A549 (cell line): Measurements from ENCODE around the gene SMOC1. TPM values are rescaled to one million over a fixed set of nuclear protein-coding genes. Genes with fewer than 3 reads are reported as not detected.

Source experiments
- ATAC-seq, 2 experiments: fragments of 200-7000 bp in 1 of 2; fragments of >200 bp in 1 of 2; cut with Nextera tagmentation in 1 of 2; cut with Tn5 transposase in 1 of 2; 3 replicates each; pipeline versions ENCODE4 v1.8.0 to v1.9.1; 2018 to 2020; ENCODE audit warnings: mild to moderate bottlenecking in 1 of 2, moderate library complexity in 1 of 2
- CTCF ChIA-PET: fragments of 300-600 bp; sonication (Branson Sonifier 250); formaldehyde crosslinking; extraction: SDS; loops from one replicate; lab custom pipeline; 2021; ENCODE audit warnings: antibody characterized with exemption, inconsistent platforms; lab: Yijun Ruan, JAX
- POLR2A ChIA-PET: fragments of 350-600 bp; formaldehyde crosslinking; extraction: SDS; loops from one replicate; lab custom pipeline; 2021; ENCODE audit warnings: antibody characterized with exemption, inconsistent platforms; lab: Yijun Ruan, JAX
- DNase-seq, 2 experiments: peaks; one replicate each; pipeline versions ENCODE4 v3.0.0 to v3.0.0-alpha.2; 2011 to 2016; ENCODE audit warnings: low read depth in 1 of 2, low spot score in 1 of 2
- FAIRE-seq: peaks from 2 replicates; lab custom pipeline; 2011; peaks lifted over from hg19 to GRCh38; lab: Jason Lieb, UNC
- H3K27ac ChIP-seq, 2 experiments: fragments of >200 bp; sonication (Bioruptor Twin); formaldehyde crosslinking; 3 replicates each; pipeline ENCODE4 v1.5.1; 2016 to 2017
- H3K4me1 ChIP-seq: fragments of >200 bp; sonication (Bioruptor Twin); formaldehyde crosslinking; 3 replicates; pipeline ENCODE4 v1.6.1; 2016
- H3K4me2 ChIP-seq: fragments of >200 bp; sonication (Bioruptor Twin); formaldehyde crosslinking; 3 replicates; pipeline ENCODE4 v1.6.1; 2016
- H3K4me3 ChIP-seq: fragments of >200 bp; sonication (Bioruptor Twin); formaldehyde crosslinking; 3 replicates; pipeline ENCODE4 v1.5.1; 2016
- H3K9me3 ChIP-seq: fragments of >200 bp; sonication (Bioruptor Twin); formaldehyde crosslinking; 3 replicates; pipeline ENCODE4 v1.6.1; 2016
- CBX2 ChIP-seq: fragments of 200-600 bp; sonication (generic); IDR thresholded peaks from 2 replicates; pipeline ENCODE4 v1.6.1; 2016; ENCODE audit warnings: low read depth, mild to moderate bottlenecking, borderline replicate concordance
- CBX8 ChIP-seq: fragments of 200-600 bp; sonication (generic); IDR thresholded peaks from 2 replicates; pipeline ENCODE4 v1.6.1; 2016
- CEBPB ChIP-seq, 2 experiments: fragments of >200 bp in 1 of 2; sonication (Bioruptor Twin) in 1 of 2; formaldehyde crosslinking in 1 of 2; IDR thresholded peaks; 2 replicates each; pipeline ENCODE4 v1.6.1; 2012 to 2016
- CHD2 ChIP-seq: fragments of 150-350 bp; IDR thresholded peaks from 2 replicates; pipeline ENCODE4 v1.6.1; 2014; ENCODE audit warnings: low read length; ENCODE audit not compliant: partially characterized antibody
- EHF ChIP-seq: fragments of 250-450 bp; sonication (Bioruptor Pico); IDR thresholded peaks from 2 replicates; pipeline ENCODE4 v1.5.0; 2020; ENCODE audit warnings: mild to moderate bottlenecking
- FOXS1 ChIP-seq: fragments of 250-450 bp; sonication (Bioruptor Pico); IDR thresholded peaks from 2 replicates; pipeline ENCODE4 v1.5.0; 2020; ENCODE audit warnings: mild to moderate bottlenecking, moderate library complexity
- GATA3 ChIP-seq: IDR thresholded peaks from 2 replicates; pipeline ENCODE4 v1.6.1; 2012; ENCODE audit warnings: borderline replicate concordance
- HEYL ChIP-seq: fragments of 250-450 bp; sonication (Bioruptor Pico); IDR thresholded peaks from 2 replicates; pipeline ENCODE4 v1.8.0; 2021; ENCODE audit warnings: mild to moderate bottlenecking, moderate library complexity
- HOXA7 ChIP-seq: fragments of 250-450 bp; sonication (Bioruptor Pico); IDR thresholded peaks from 2 replicates; pipeline ENCODE4 v1.5.0; 2020; ENCODE audit warnings: mild to moderate bottlenecking, moderate library complexity
- HOXB13 ChIP-seq: fragments of 250-450 bp; sonication (Bioruptor Pico); IDR thresholded peaks from 2 replicates; pipeline ENCODE4 v1.5.0; 2020; ENCODE audit warnings: low read depth, mild to moderate bottlenecking, moderate library complexity
- JUN ChIP-seq, 2 experiments: fragments of >200 bp; sonication (Bioruptor Twin); formaldehyde crosslinking; IDR thresholded peaks; 2 replicates in 1 of 2; 3 replicates in 1 of 2; pipeline ENCODE4 v1.6.1; 2016 to 2017
- JUNB ChIP-seq: fragments of >200 bp; sonication (Bioruptor Twin); formaldehyde crosslinking; IDR thresholded peaks from 2 replicates; pipeline ENCODE4 v1.6.1; 2016
- KDM1A ChIP-seq: fragments of 200-600 bp; sonication (generic); IDR thresholded peaks from 2 replicates; pipeline ENCODE4 v1.6.1; 2016; ENCODE audit warnings: low read depth, mild to moderate bottlenecking
- KDM5A ChIP-seq: fragments of 200-600 bp; sonication (generic); IDR thresholded peaks from 2 replicates; pipeline ENCODE4 v1.6.1; 2016; ENCODE audit warnings: antibody characterized with exemption, mild to moderate bottlenecking
- MAFK ChIP-seq: fragments of 450-650 bp; IDR thresholded peaks from 2 replicates; pipeline ENCODE4 v1.6.1; 2014; ENCODE audit not compliant: partially characterized antibody
- NPAS2 ChIP-seq: fragments of 250-450 bp; sonication (Bioruptor Pico); IDR thresholded peaks from 2 replicates; pipeline ENCODE4 v1.8.0; 2022; ENCODE audit warnings: mild to moderate bottlenecking, moderate library complexity, borderline replicate concordance
- RAD21 ChIP-seq, 2 experiments: fragments of >200 bp in 1 of 2; sonication (Bioruptor Twin) in 1 of 2; formaldehyde crosslinking in 1 of 2; IDR thresholded peaks in 1 of 2; conservative IDR thresholded peaks in 1 of 2; 2 replicates in 1 of 2; 3 replicates in 1 of 2; pipeline ENCODE4 v1.6.1; 2012 to 2018; ENCODE audit warnings: inconsistent platforms in 1 of 2
- RARB ChIP-seq: fragments of 250-450 bp; sonication (Bioruptor Pico); IDR thresholded peaks from 2 replicates; pipeline ENCODE4 v1.8.0; 2021; ENCODE audit warnings: mild to moderate bottlenecking, moderate library complexity
- RNF2 ChIP-seq: fragments of 200-600 bp; sonication (generic); IDR thresholded peaks from 2 replicates; pipeline ENCODE4 v1.6.1; 2016; ENCODE audit warnings: low read depth, mild to moderate bottlenecking, antibody characterized with exemption, moderate library complexity, borderline replicate concordance
- SMC3 ChIP-seq: fragments of >200 bp; sonication (Bioruptor Twin); formaldehyde crosslinking; IDR thresholded peaks from 3 replicates; pipeline ENCODE4 v1.6.1; 2018; ENCODE audit warnings: inconsistent platforms
- SREBF2 ChIP-seq: fragments of 450-650 bp; IDR thresholded peaks from 2 replicates; pipeline ENCODE4 v1.6.1; 2014; ENCODE audit warnings: mild to moderate bottlenecking, moderate library complexity
- TFCP2L1 ChIP-seq: fragments of 250-450 bp; sonication (Bioruptor Pico); IDR thresholded peaks from 2 replicates; pipeline ENCODE4 v1.5.0; 2021; ENCODE audit warnings: mild to moderate bottlenecking
- ZC3H11A ChIP-seq: fragments of 450-650 bp; IDR thresholded peaks from 2 replicates; pipeline ENCODE4 v1.6.1; 2014; ENCODE audit warnings: antibody characterized with exemption, mild to moderate bottlenecking
- ZSCAN20 ChIP-seq: fragments of 250-450 bp; sonication (Bioruptor Pico); IDR thresholded peaks from 2 replicates; pipeline ENCODE4 v1.8.0; 2022; ENCODE audit warnings: mild to moderate bottlenecking, moderate library complexity
- WGBS: methylation state at CpG from one replicate; pipeline ENCODE4 v1.1.6; 2017; ENCODE audit errors: missing lambda C conversion rate; 5-methylcytosine and 5-hydroxymethylcytosine counted together
- polyA plus RNA-seq, 4 experiments: library from polyadenylated mRNA; depleted of rRNA in 3 of 4; stranded (reverse); fragments of >200 nt; fragmentation: RNase III in 1 of 4; extraction: RNeasy Plus Mini Kit Qiagen cat#74134 plus additional on column Dnase treatment in 1 of 4; gene quantifications; 2 replicates in 3 of 4; 3 replicates in 1 of 4; pipeline ENCODE4 v1.2.3, GENCODE V29; 2011 to 2017
- TF ChIP-seq, protein P1 (sequence below): fragments of >200 bp; sonication (Bioruptor Twin); formaldehyde crosslinking; IDR thresholded peaks from 3 replicates; pipeline ENCODE4 v1.6.1; 2016
- TF ChIP-seq, protein P2 (sequence below): IDR thresholded peaks from 2 replicates; pipeline ENCODE4 v1.6.1; 2012
- TF ChIP-seq, protein P3 (sequence below): fragments of 450-650 bp; IDR thresholded peaks from 2 replicates; pipeline ENCODE4 v1.6.1; 2014; ENCODE audit warnings: antibody characterized with exemption
- TF ChIP-seq, protein P4 (sequence below): IDR thresholded peaks from 2 replicates; pipeline ENCODE4 v1.6.1; 2012
- TF ChIP-seq, protein P5 (sequence below): fragments of >200 bp; sonication (Bioruptor Twin); formaldehyde crosslinking; IDR thresholded peaks from 3 replicates; pipeline ENCODE4 v1.5.1; 2016
- TF ChIP-seq, protein P6 (sequence below): fragments of 200-600 bp; sonication (generic); IDR thresholded peaks from 2 replicates; pipeline ENCODE4 v1.6.1; 2016; ENCODE audit warnings: antibody characterized with exemption, mild to moderate bottlenecking, moderate library complexity

Gene SMOC1
- polyA plus RNA-seq, 2 of the 4 experiments (the other 2 are of a cell fraction): 12.2 to 18.4 TPM

DNA sequence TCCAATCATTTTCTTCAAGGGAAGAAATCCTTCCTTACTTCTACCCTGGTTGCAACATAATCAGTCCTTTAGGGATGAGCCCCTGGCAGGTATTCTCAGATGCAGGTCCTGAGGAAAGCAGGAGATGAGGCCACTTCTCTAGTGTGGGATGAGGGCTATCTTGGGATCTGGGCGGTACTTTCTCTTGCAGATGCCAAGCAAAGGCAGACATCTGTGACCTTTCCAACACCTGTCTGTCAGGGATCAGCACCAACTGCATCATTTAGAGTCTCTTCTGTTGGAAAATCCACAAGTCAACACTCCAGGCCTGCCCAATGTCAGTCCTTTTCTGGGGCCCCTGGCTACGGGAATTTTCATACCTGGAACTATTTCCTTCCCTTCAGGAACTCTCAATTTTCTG lies 180.3 kb downstream of the SMOC1 start:
- 45% methylated on average over 2 of the region's 2 CpGs for WGBS
- Histone ChIP-seq H3K4me1 (peaks cover 15% of the 10 kb centered on the region), H3K4me3 (no peak overlapping the region), H3K27ac (no peak overlapping the region), H3K4me2 (no peak overlapping the region), H3K9me3 (no peaks in the 10 kb centered on the region)
- TF ChIP-seq RARB (CRISPR knock-in tag) (no peak), KDM5A (no peak), JUN (IDR thresholded peaks at IDR 0.05) (no peak), SMC3 (no peak), RNF2 (no peak), JUNB (no peak), CEBPB (IDR thresholded peaks at IDR 0.05) (no peak), HOXB13 (CRISPR knock-in tag) (no peak), CHD2 (no peak), HEYL (CRISPR knock-in tag) (no peak), ZC3H11A (no peak), SREBF2 (no peak), CBX2 (no peak), FOXS1 (CRISPR knock-in tag) (no peak)
- TF ChIP-seq, protein P1, sequence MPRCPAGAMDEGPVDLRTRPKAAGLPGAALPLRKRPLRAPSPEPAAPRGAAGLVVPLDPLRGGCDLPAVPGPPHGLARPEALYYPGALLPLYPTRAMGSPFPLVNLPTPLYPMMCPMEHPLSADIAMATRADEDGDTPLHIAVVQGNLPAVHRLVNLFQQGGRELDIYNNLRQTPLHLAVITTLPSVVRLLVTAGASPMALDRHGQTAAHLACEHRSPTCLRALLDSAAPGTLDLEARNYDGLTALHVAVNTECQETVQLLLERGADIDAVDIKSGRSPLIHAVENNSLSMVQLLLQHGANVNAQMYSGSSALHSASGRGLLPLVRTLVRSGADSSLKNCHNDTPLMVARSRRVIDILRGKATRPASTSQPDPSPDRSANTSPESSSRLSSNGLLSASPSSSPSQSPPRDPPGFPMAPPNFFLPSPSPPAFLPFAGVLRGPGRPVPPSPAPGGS: no peak
- TF ChIP-seq, protein P2, sequence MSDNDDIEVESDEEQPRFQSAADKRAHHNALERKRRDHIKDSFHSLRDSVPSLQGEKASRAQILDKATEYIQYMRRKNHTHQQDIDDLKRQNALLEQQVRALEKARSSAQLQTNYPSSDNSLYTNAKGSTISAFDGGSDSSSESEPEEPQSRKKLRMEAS: no peak
- TF ChIP-seq, protein P3, sequence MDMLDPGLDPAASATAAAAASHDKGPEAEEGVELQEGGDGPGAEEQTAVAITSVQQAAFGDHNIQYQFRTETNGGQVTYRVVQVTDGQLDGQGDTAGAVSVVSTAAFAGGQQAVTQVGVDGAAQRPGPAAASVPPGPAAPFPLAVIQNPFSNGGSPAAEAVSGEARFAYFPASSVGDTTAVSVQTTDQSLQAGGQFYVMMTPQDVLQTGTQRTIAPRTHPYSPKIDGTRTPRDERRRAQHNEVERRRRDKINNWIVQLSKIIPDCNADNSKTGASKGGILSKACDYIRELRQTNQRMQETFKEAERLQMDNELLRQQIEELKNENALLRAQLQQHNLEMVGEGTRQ: no peak
- TF ChIP-seq, protein P4, sequence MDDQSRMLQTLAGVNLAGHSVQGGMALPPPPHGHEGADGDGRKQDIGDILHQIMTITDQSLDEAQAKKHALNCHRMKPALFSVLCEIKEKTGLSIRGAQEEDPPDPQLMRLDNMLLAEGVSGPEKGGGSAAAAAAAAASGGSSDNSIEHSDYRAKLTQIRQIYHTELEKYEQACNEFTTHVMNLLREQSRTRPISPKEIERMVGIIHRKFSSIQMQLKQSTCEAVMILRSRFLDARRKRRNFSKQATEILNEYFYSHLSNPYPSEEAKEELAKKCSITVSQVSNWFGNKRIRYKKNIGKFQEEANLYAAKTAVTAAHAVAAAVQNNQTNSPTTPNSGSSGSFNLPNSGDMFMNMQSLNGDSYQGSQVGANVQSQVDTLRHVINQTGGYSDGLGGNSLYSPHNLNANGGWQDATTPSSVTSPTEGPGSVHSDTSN: no peak
- ATAC-seq (no peak), FAIRE-seq (no peak), DNase-seq (no peak)
- POLR2A ChIA-PET: no interaction called here
- CTCF ChIA-PET: interaction anchor here (1.1 to 6.9 kb wide), 3 partner anchors 14 to 241 kb away, joined by 3 to 52 read pairs (median 7); no protein-coding TSS in a partner anchor

DNA sequence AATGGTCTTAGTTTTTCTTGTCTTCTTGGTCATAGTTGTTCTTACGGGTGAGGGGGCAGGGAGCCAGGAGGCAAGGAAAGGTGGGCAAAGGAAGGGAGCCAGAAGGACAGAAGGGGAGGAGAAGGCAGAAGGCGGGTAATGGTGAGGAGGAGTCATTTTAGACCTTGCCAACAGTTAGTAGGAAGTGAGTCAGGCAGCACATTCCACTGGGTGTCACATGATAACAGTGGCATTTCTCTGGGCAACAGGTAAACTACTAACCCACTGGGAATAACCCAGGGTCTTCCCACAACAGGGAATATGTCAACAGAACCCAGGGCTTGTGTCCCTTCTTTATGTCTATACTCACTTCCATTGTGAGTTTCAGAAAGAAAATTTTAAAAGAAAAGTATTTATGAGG lies 181.9 kb downstream of the SMOC1 start:
- H3K4me3 ChIP-seq: no peak overlapping the region
- no peak for ATAC-seq
- H3K4me1 ChIP-seq: peaks cover 16% of the 10 kb centered on the region
- FAIRE-seq: no peak
- H3K27ac ChIP-seq: peak overlapping the region in 1 of 2 experiments; percentile 3; a peak in 1 of 6 replicates
- 54% methylated on average over 2 of the region's 2 CpGs for WGBS
- TF ChIP-seq MAFK (no peak), RAD21 (conservative IDR thresholded peaks at IDR 0.05 in 1 of 2, IDR thresholded peaks at IDR 0.05 in 1 of 2) (no peak), NPAS2 (no peak), KDM1A (no peak), TFCP2L1 (CRISPR knock-in tag) (no peak), HOXA7 (CRISPR knock-in tag) (no peak), EHF (CRISPR knock-in tag) (no peak), RNF2 (no peak), ZSCAN20 (CRISPR knock-in tag) (no peak), GATA3 (no peak), CBX8 (no peak)
- TF ChIP-seq, protein P5, sequence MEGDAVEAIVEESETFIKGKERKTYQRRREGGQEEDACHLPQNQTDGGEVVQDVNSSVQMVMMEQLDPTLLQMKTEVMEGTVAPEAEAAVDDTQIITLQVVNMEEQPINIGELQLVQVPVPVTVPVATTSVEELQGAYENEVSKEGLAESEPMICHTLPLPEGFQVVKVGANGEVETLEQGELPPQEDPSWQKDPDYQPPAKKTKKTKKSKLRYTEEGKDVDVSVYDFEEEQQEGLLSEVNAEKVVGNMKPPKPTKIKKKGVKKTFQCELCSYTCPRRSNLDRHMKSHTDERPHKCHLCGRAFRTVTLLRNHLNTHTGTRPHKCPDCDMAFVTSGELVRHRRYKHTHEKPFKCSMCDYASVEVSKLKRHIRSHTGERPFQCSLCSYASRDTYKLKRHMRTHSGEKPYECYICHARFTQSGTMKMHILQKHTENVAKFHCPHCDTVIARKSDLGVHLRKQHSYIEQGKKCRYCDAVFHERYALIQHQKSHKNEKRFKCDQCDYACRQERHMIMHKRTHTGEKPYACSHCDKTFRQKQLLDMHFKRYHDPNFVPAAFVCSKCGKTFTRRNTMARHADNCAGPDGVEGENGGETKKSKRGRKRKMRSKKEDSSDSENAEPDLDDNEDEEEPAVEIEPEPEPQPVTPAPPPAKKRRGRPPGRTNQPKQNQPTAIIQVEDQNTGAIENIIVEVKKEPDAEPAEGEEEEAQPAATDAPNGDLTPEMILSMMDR: no peak
- TF ChIP-seq, protein P1: no peak
- TF ChIP-seq, protein P6, sequence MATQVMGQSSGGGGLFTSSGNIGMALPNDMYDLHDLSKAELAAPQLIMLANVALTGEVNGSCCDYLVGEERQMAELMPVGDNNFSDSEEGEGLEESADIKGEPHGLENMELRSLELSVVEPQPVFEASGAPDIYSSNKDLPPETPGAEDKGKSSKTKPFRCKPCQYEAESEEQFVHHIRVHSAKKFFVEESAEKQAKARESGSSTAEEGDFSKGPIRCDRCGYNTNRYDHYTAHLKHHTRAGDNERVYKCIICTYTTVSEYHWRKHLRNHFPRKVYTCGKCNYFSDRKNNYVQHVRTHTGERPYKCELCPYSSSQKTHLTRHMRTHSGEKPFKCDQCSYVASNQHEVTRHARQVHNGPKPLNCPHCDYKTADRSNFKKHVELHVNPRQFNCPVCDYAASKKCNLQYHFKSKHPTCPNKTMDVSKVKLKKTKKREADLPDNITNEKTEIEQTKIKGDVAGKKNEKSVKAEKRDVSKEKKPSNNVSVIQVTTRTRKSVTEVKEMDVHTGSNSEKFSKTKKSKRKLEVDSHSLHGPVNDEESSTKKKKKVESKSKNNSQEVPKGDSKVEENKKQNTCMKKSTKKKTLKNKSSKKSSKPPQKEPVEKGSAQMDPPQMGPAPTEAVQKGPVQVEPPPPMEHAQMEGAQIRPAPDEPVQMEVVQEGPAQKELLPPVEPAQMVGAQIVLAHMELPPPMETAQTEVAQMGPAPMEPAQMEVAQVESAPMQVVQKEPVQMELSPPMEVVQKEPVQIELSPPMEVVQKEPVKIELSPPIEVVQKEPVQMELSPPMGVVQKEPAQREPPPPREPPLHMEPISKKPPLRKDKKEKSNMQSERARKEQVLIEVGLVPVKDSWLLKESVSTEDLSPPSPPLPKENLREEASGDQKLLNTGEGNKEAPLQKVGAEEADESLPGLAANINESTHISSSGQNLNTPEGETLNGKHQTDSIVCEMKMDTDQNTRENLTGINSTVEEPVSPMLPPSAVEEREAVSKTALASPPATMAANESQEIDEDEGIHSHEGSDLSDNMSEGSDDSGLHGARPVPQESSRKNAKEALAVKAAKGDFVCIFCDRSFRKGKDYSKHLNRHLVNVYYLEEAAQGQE: no peak
- CTCF ChIA-PET: interaction anchor here (0.9 to 6.9 kb wide), 2 partner anchors 13 to 15 kb away, joined by 3 to 52 read pairs; no protein-coding TSS in a partner anchor
- no peaks in the 10 kb centered on the region for H3K9me3 ChIP-seq
- no peak for DNase-seq
- POLR2A ChIA-PET: no interaction called here
- no peak overlapping the region; the same call in 2 of the 3 replicates for H3K4me2 ChIP-seq
